Kidney (tissue), 14 donors: Measurements from ENCODE around the gene TBC1D5. TPM values are rescaled to one million over a fixed set of nuclear protein-coding genes. Genes with fewer than 3 reads are reported as not detected.

Source experiments
- DNase-seq, 5 donors: peaks; one replicate each; pipeline ENCODE4 v3.0.0-alpha.2; 2013 to 2020
- FAIRE-seq: peaks from 2 replicates; lab custom pipeline; 2012; peaks lifted over from hg19 to GRCh38; lab: Jason Lieb, UNC
- H3K27ac ChIP-seq, 2 donors: one replicate each; pipeline ENCODE4 v1.7.0; 2013; ENCODE audit warnings: low read depth in 2 of 2, low read length in 2 of 2, inconsistent platforms in 1 of 2
- H3K27me3 ChIP-seq: one replicate; pipeline ENCODE4 v1.7.1; 2013; ENCODE audit warnings: low read length, inconsistent platforms; ENCODE audit not compliant: control insufficient read depth, insufficient read depth
- H3K36me3 ChIP-seq, 3 donors: one replicate each; pipeline versions ENCODE4 v1.7.0 to v1.7.1; 2013; ENCODE audit warnings: low read length in 3 of 3, control low read depth in 1 of 3, inconsistent platforms in 1 of 3; ENCODE audit not compliant: insufficient read depth in 3 of 3, control insufficient read depth in 2 of 3
- H3K4me1 ChIP-seq, 3 donors: one replicate each; pipeline versions ENCODE4 v1.7.0 to v1.7.1; 2013; ENCODE audit warnings: low read length in 3 of 3, inconsistent platforms in 1 of 3, low read depth in 1 of 3; ENCODE audit not compliant: control insufficient read depth in 2 of 3, insufficient read depth in 2 of 3
- H3K4me3 ChIP-seq, 3 donors: one replicate each; pipeline versions ENCODE4 v1.7.0 to v1.8.1; 2013; ENCODE audit warnings: low read length in 3 of 3, control low read depth in 1 of 3, inconsistent platforms in 1 of 3
- H3K9ac ChIP-seq, 3 donors: one replicate each; pipeline versions ENCODE4 v1.7.0 to v1.7.1; 2013; ENCODE audit warnings: low read length in 3 of 3, control low read depth in 1 of 3, inconsistent platforms in 1 of 3
- H3K9me3 ChIP-seq, 3 donors: one replicate each; pipeline versions ENCODE4 v1.7.0 to v1.7.1; 2013; ENCODE audit warnings: low read length in 3 of 3, control low read depth in 1 of 3, inconsistent platforms in 1 of 3; ENCODE audit not compliant: control insufficient read depth in 2 of 3, insufficient read depth in 1 of 3
- CTCF ChIP-seq: IDR thresholded peaks from 3 replicates; pipeline ENCODE4 v1.5.1; 2012; ENCODE audit warnings: mild to moderate bottlenecking, moderate library complexity, borderline replicate concordance; ENCODE audit not compliant: insufficient read depth; ENCODE audit errors: extremely low read depth
- intact Hi-C: fragments of 100-400 bp; cut with DNase I; formaldehyde crosslinking; loops from one replicate; pipeline ENCODE4 v1.11.1; 2022
- polyA plus RNA-seq: library from polyadenylated mRNA; stranded (reverse); fragments of 350-450 nt; fragmentation: Illumina TruSeq; extraction: RNeasy Lipid Tissue Mini Kit (QIAGEN cat#74804); gene quantifications from one replicate; pipeline ENCODE4 v1.2.3, GENCODE V29; 2014; ENCODE audit warnings: low read depth, low replicate concordance; ENCODE audit not compliant: insufficient read depth
- total RNA-seq: library from RNA; stranded (reverse); fragmentation: NEBNext Ultra II Directional; extraction: Animal tissue kit (Norgen Biotek cat#: 25700); gene quantifications from one replicate; pipeline ENCODE4 v1.2.1, GENCODE V29; 2021
- donor health status: control.
- donor health status: control.
- donor health status: control.
- donor health status: control.
- donor health status: control.
- donor health status: DM: yes; HTN: yes; CAD: no.
- donor health status: Normal renal cell carcinoma (clear cell type).

Gene TBC1D5
- total and polyA plus RNA-seq, 2 donors from 2014 or later = 9.7 to 77.7 TPM

- TF ChIP-seq CTCF = no peak
- no peaks in the 10 kb centered on the region for H3K36me3 ChIP-seq
- DNase-seq = no peak
- H3K4me1 ChIP-seq = no peaks in the 10 kb centered on the region
- H3K4me3 ChIP-seq = no peak overlapping the region
- no peaks in the 10 kb centered on the region for H3K9me3 ChIP-seq
- intact Hi-C loops = no loop called here
- H3K9ac ChIP-seq = no peak overlapping the region
- H3K27ac ChIP-seq = no peak overlapping the region
- no peaks in the 10 kb centered on the region for H3K27me3 ChIP-seq
- FAIRE-seq = no peak
Observed at GRCh38 chr3:17469954-17470353, 272.5 kb downstream of the TBC1D5 start.

- intact Hi-C loops = no loop called here
- Histone ChIP-seq H3K4me3 (no peak overlapping the region), H3K9me3 (no peaks in the 10 kb centered on the region), H3K27me3 (no peaks in the 10 kb centered on the region), H3K36me3 (no peaks in the 10 kb centered on the region), H3K4me1 (no peaks in the 10 kb centered on the region), H3K27ac (no peak overlapping the region), H3K9ac (no peak overlapping the region)
- DNase-seq (peak in 2 of 5 donors; percentile 8 to 34), FAIRE-seq (no peak)
- no peak for TF ChIP-seq CTCF
Observed at GRCh38 chr3:17469520-17469919, 272.9 kb downstream of the TBC1D5 start.

GRCh38 chr3:17466028-17466427 is 276.4 kb downstream of the TBC1D5 start:
- no peaks in the 10 kb centered on the region for H3K9me3 ChIP-seq
- H3K36me3 ChIP-seq = no peaks in the 10 kb centered on the region
- intact Hi-C loops = no loop called here
- TF ChIP-seq CTCF = no peak
- no peaks in the 10 kb centered on the region for H3K4me1 ChIP-seq
- H3K9ac ChIP-seq = no peak overlapping the region
- H3K27me3 ChIP-seq = no peaks in the 10 kb centered on the region
- no peak overlapping the region for H3K4me3 ChIP-seq
- no peak for DNase-seq
- H3K27ac ChIP-seq = no peak overlapping the region
- FAIRE-seq = no peak

- FAIRE-seq (no peak), DNase-seq (no peak)
- Histone ChIP-seq H3K36me3 (no peaks in the 10 kb centered on the region), H3K4me3 (no peak overlapping the region), H3K27me3 (no peaks in the 10 kb centered on the region), H3K9ac (no peak overlapping the region), H3K4me1 (no peaks in the 10 kb centered on the region), H3K27ac (no peak overlapping the region), H3K9me3 (no peaks in the 10 kb centered on the region)
- intact Hi-C loops = no loop called here
- no peak for TF ChIP-seq CTCF
Observed at GRCh38 chr3:17459470-17459993, 282.9 kb downstream of the TBC1D5 start.
